Ovary (tissue), 9 donors: ENCODE data around the gene DENND5A. TPM values are rescaled to one million over a fixed set of nuclear protein-coding genes. Genes with fewer than 3 reads are reported as not detected.
"Not testable (repeated sequence)": the region's sequence is repeated elsewhere in the genome, so short reads cannot be mapped to it uniquely, and the experiment has no call there.

Experiments
- DNase-seq, 5 donors: peaks; one replicate each; pipeline ENCODE4 v3.0.0-alpha.2; 2019 to 2020
- H3K27ac ChIP-seq, 2 donors: fragments of 200-600 bp; one replicate each; pipeline versions ENCODE4 v1.5.1 to v1.8.0; 2019 to 2022
- H3K27me3 ChIP-seq: fragments of 200-600 bp; one replicate; pipeline ENCODE4 v1.8.0; 2022
- H3K36me3 ChIP-seq: fragments of 200-600 bp; sonication (generic); one replicate; pipeline ENCODE4 v1.5.1; 2019
- H3K4me1 ChIP-seq: one replicate; pipeline ENCODE4 v1.8.1; 2013; ENCODE audit warnings: mild to moderate bottlenecking, moderate library complexity; ENCODE audit not compliant: insufficient read depth
- H3K4me3 ChIP-seq: fragments of 200-600 bp; sonication (generic); one replicate; pipeline ENCODE4 v1.5.1; 2017
- H3K9me3 ChIP-seq, 2 donors: fragments of 200-600 bp in 1 of 2; sonication (generic) in 1 of 2; one replicate each; pipeline versions ENCODE4 v1.5.1 to v1.8.1; 2013 to 2019; ENCODE audit warnings: mild to moderate bottlenecking in 1 of 2, moderate library complexity in 1 of 2
- CTCF ChIP-seq, 3 donors: fragments of 450-650 bp in 2 of 3; fragments of 200-600 bp in 1 of 3; IDR thresholded peaks; one replicate each; pipeline versions ENCODE4 v1.5.1 to v1.8.0; 2016 to 2022; ENCODE audit warnings: antibody characterized with exemption in 3 of 3, mild to moderate bottlenecking in 1 of 3
- EP300 ChIP-seq: sonication (generic); formaldehyde crosslinking; IDR thresholded peaks from one replicate; pipeline ENCODE4 v1.6.1; 2017; ENCODE audit warnings: antibody characterized with exemption
- POLR2A ChIP-seq: fragments of 450-650 bp; IDR thresholded peaks from one replicate; pipeline ENCODE4 v1.6.1; 2017; ENCODE audit warnings: antibody characterized with exemption, mild to moderate bottlenecking, moderate library complexity
- WGBS, 3 donors: extraction: QIAGEN DNeasy Blood & Tissue Kit in 1 of 3; methylation state at CpG; one replicate each; pipeline versions ENCODE4 v1.1.5 to v1.1.7; 2013 to 2017; 5-methylcytosine and 5-hydroxymethylcytosine counted together
- intact Hi-C, 4 donors: fragments of 100-400 bp; cut with DNase I; formaldehyde crosslinking; loops; one replicate each; pipeline versions ENCODE4 v1.11.0 to v1.15.1; 2022 to 2023
- polyA plus RNA-seq, 2 donors: library from polyadenylated mRNA; stranded (reverse); fragments of 200-250 nt in 1 of 2; fragments of 350-450 nt in 1 of 2; fragmentation: Illumina TruSeq in 1 of 2; extraction: RNeasy Lipid Tissue Mini Kit (QIAGEN cat#74804) in 1 of 2; gene quantifications; one replicate each; pipeline ENCODE4 v1.2.3, GENCODE V29; 2013 to 2014
- total RNA-seq, 7 donors: library from RNA; depleted of rRNA in 2 of 7; stranded (reverse); fragments of >200 nt in 2 of 7; fragmentation: NEBNext Ultra II Directional in 3 of 7; extraction: Animal tissue kit (Norgen Biotek cat#: 25700) in 3 of 7; gene quantifications; one replicate each; pipeline versions ENCODE4 v1.1.0 to v1.2.4, GENCODE V29; 2016 to 2023
- donor health status: DM: no; HTN: no; CAD: no; lungs with moderate emphysema.
- donor health status: DM: no; HTN: no; CAD: no.
- donor health status: Bipolar disorder and iron deficiency.
- donor health status: DM: yes; HTN: yes; CAD: no.
- donor health status: DM: no; HTN: no; CAD: no.
- donor health status: DM: yes; HTN: yes; CAD: no.

DENND5A gene
- total and polyA plus RNA-seq, 9 donors, result 44.2 to 122 (median 66.6) TPM

- no peaks in the 10 kb centered on the region for H3K4me1 ChIP-seq
- H3K27me3 ChIP-seq, result no peaks in the 10 kb centered on the region
- DNase-seq, result no peak
- intact Hi-C loops, result no loop called here
- no peak overlapping the region for H3K27ac ChIP-seq
- no peaks in the 10 kb centered on the region for H3K36me3 ChIP-seq
- 68 to 87% (median 75%) methylated on average over 2 of the region's 2 CpGs for WGBS, 3 donors
- H3K9me3 ChIP-seq, result no peaks in the 10 kb centered on the region
- TF ChIP-seq EP300 (peak; percentile 18), POLR2A (no peak)
- H3K4me3 ChIP-seq, result no peak overlapping the region
These were observed 46.0 kb downstream of the DENND5A start for GRCh38 chr11:9219115-9219514.

GRCh38 chr11:9214765-9215164 lies 50.4 kb downstream of the DENND5A start:
- H3K9me3 ChIP-seq, result no peaks in the 10 kb centered on the region
- H3K36me3 ChIP-seq, result no peaks in the 10 kb centered on the region
- WGBS, 3 donors, result 87 to 94% (median 89%) methylated on average over 5 of the region's 5 CpGs
- peaks cover 2% of the 10 kb centered on the region for H3K4me1 ChIP-seq
- no peak overlapping the region for H3K4me3 ChIP-seq
- no peak for DNase-seq
- H3K27ac ChIP-seq, result no peak overlapping the region
- intact Hi-C loops, result no loop called here
- no peaks in the 10 kb centered on the region for H3K27me3 ChIP-seq
- TF ChIP-seq CTCF (IDR thresholded peaks at IDR 0.05), result no peak
- TF ChIP-seq EP300, result no peak
- TF ChIP-seq POLR2A, result no peak

- intact Hi-C loops, result no loop called here
- no peaks in the 10 kb centered on the region for H3K36me3 ChIP-seq
- no peak for DNase-seq
- no peaks in the 10 kb centered on the region for H3K9me3 ChIP-seq
- no peak for TF ChIP-seq POLR2A
- H3K4me3 ChIP-seq, result no peak overlapping the region
- H3K4me1 ChIP-seq, result peaks cover 6% of the 10 kb centered on the region
- H3K27ac ChIP-seq, result no peak overlapping the region
- 95 to 99% (median 97%) methylated on average over 3 of the region's 3 CpGs for WGBS, 3 donors
- no peaks in the 10 kb centered on the region for H3K27me3 ChIP-seq
These were observed 53.8 kb downstream of the DENND5A start for GRCh38 chr11:9211322-9211721.

GRCh38 chr11:9210922-9211320 lies 54.2 kb downstream of the DENND5A start:
- DNase-seq, result no peak
- H3K27ac ChIP-seq, result no peak overlapping the region
- WGBS, 3 donors, result 55 to 85% (median 83%) methylated on average over 1 of the region's 1 CpG
- H3K4me3 ChIP-seq, result no peak overlapping the region
- H3K4me1 ChIP-seq, result peaks cover 6% of the 10 kb centered on the region
- TF ChIP-seq EP300 (no peak), POLR2A (no peak), CTCF (IDR thresholded peaks at IDR 0.05) (no peak)
- H3K36me3 ChIP-seq, result no peaks in the 10 kb centered on the region
- no peaks in the 10 kb centered on the region for H3K9me3 ChIP-seq
- intact Hi-C loops, result no loop called here
- H3K27me3 ChIP-seq, result no peaks in the 10 kb centered on the region

- H3K4me1 ChIP-seq, result peaks cover 6% of the 10 kb centered on the region
- WGBS, 3 donors, result 58 to 77% (median 64%) methylated on average over 5 of the region's 5 CpGs
These were observed 54.8 kb downstream of the DENND5A start for GRCh38 chr11:9210224-9210921.

GRCh38 chr11:9209604-9210003 lies 55.5 kb downstream of the DENND5A start:
- DNase-seq, H3K9me3 ChIP-seq, H3K27me3 ChIP-seq, H3K4me3 ChIP-seq, H3K36me3 ChIP-seq, H3K4me1 ChIP-seq, intact Hi-C loops, H3K27ac ChIP-seq: not testable (repeated sequence)
- WGBS, 3 donors, result 96 to 97% (median 96%) methylated on average over 4 of the region's 4 CpGs

More at GRCh38 chr11:9210224-9210921, 54.8 kb downstream of the DENND5A start:
- Histone ChIP-seq H3K4me3 (no peak overlapping the region), H3K9me3 (no peaks in the 10 kb centered on the region), H3K36me3 (no peaks in the 10 kb centered on the region), H3K27me3 (no peaks in the 10 kb centered on the region), H3K27ac (no peak overlapping the region)
- intact Hi-C loops, result no loop called here
- no peak for DNase-seq
- TF ChIP-seq POLR2A (no peak), EP300 (no peak), CTCF (IDR thresholded peaks at IDR 0.05) (no peak)
